NOMO-1 treated with dmso at 0.1 percent for 144 hours (cell line): ENCODE measurements around the gene CERS1.
A peak's percentile ranks its signal among the peaks of the same experiment; 100 is the strongest.

Experiments used
- DNase-seq: peaks from one replicate; lab custom pipeline; 2025; ENCODE audit not compliant: unreplicated experiment; lab: John Stamatoyannopoulos, UW

The CERS1 gene

GRCh38 chr19:18876865-18877264 lies 19.1 kb downstream of the CERS1 start:
- DNase-seq: no peak

- DNase-seq: no peak
These were observed 20.2 kb downstream of the CERS1 start for GRCh38 chr19:18875726-18876125.

GRCh38 chr19:18871543-18871942 lies 24.4 kb downstream of the CERS1 start:
- DNase-seq: no peak

- DNase-seq: no peak
These were observed 25.3 kb downstream of the CERS1 start for GRCh38 chr19:18870531-18871172.

- no peak for DNase-seq
These were observed 26.0 kb downstream of the CERS1 start for GRCh38 chr19:18869781-18870530.

- DNase-seq: no peak
These were observed 26.8 kb downstream of the CERS1 start for GRCh38 chr19:18869023-18869618.

GRCh38 chr19:18868380-18869022 lies 27.5 kb downstream of the CERS1 start:
- no peak for DNase-seq

GRCh38 chr19:18867751-18868150 lies 28.2 kb downstream of the CERS1 start:
- DNase-seq: no peak

- DNase-seq: no peak
These were observed 28.8 kb downstream of the CERS1 start for GRCh38 chr19:18867199-18867598.

GRCh38 chr19:18866800-18867123 lies 29.2 kb downstream of the CERS1 start:
- no peak for DNase-seq

- peak; percentile 22 for DNase-seq
These were observed 29.8 kb downstream of the CERS1 start for GRCh38 chr19:18865973-18866799.

GRCh38 chr19:18865106-18865972 lies 30.6 kb downstream of the CERS1 start:
- no peak for DNase-seq

- DNase-seq: no peak
These were observed 32.1 kb downstream of the CERS1 start for GRCh38 chr19:18863843-18864362.

GRCh38 chr19:18862976-18863842 lies 32.7 kb downstream of the CERS1 start:
- no peak for DNase-seq

GRCh38 chr19:18861917-18862316 lies 34.0 kb downstream of the CERS1 start:
- no peak for DNase-seq

GRCh38 chr19:18861235-18861634 lies 34.7 kb downstream of the CERS1 start:
- peak; percentile 36 for DNase-seq

- DNase-seq: no peak
These were observed 35.2 kb downstream of the CERS1 start for GRCh38 chr19:18860725-18861124.

GRCh38 chr19:18860302-18860700 lies 35.7 kb downstream of the CERS1 start:
- DNase-seq: no peak
